ENCODE measurements around the gene GNA14. TPM values are rescaled to one million over a fixed set of nuclear protein-coding genes. Genes with fewer than 3 reads are reported as not detected.

Gene GNA14
- total RNA-seq, 1 experiment from 2014 or later = 0.15 TPM

DNA sequence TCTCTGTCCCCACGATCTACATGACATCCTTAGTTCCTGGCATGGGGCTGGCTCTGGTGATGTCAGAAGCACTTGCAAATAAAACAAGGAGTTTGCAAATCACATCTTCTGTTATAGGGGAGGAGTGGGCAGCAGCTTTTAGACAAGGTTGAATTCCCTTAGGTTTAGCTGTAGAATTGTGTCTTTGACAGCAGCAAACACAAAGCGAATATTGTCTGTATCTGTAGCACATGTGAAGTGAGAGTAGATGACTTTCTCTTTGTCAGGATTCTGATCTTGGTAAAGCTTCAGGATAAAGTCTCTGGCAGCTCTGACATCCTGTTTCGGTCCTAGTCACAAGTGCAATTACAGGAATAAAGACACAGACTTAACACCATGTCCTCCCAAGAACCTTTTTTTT is 224.3 kb downstream of the GNA14 start:
- intact Hi-C loops (cut with micrococcal nuclease; ENCODE audit: unreplicated experiment) (no loop called here), in situ Hi-C loops (cut with HindIII; ENCODE audit: low pct_unique_long_range_greater_than_20kb, low sequenced_read_pairs) (no loop called here)
- no peak for ATAC-seq
- H3K4me3 ChIP-seq (ENCODE audit: low read depth in 2 of 2, low read length in 2 of 2) = no peak overlapping the region
- TF ChIP-seq POLR2AphosphoS5 (IDR thresholded peaks at IDR 0.05; ENCODE audit: low read depth, low read length) (no peak), TCF7L2 (IDR thresholded peaks at IDR 0.05; ENCODE audit: low read depth, low read length) (no peak), SIN3A (IDR thresholded peaks at IDR 0.05; ENCODE audit: borderline replicate concordance, insufficient read depth, low read depth, low read length) (no peak)
- TF ChIP-seq, protein P1, sequence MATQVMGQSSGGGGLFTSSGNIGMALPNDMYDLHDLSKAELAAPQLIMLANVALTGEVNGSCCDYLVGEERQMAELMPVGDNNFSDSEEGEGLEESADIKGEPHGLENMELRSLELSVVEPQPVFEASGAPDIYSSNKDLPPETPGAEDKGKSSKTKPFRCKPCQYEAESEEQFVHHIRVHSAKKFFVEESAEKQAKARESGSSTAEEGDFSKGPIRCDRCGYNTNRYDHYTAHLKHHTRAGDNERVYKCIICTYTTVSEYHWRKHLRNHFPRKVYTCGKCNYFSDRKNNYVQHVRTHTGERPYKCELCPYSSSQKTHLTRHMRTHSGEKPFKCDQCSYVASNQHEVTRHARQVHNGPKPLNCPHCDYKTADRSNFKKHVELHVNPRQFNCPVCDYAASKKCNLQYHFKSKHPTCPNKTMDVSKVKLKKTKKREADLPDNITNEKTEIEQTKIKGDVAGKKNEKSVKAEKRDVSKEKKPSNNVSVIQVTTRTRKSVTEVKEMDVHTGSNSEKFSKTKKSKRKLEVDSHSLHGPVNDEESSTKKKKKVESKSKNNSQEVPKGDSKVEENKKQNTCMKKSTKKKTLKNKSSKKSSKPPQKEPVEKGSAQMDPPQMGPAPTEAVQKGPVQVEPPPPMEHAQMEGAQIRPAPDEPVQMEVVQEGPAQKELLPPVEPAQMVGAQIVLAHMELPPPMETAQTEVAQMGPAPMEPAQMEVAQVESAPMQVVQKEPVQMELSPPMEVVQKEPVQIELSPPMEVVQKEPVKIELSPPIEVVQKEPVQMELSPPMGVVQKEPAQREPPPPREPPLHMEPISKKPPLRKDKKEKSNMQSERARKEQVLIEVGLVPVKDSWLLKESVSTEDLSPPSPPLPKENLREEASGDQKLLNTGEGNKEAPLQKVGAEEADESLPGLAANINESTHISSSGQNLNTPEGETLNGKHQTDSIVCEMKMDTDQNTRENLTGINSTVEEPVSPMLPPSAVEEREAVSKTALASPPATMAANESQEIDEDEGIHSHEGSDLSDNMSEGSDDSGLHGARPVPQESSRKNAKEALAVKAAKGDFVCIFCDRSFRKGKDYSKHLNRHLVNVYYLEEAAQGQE (IDR thresholded peaks at IDR 0.05; ENCODE audit: insufficient read depth in 1 of 2, low read depth in 2 of 2, low read length in 1 of 2) = no peak
- TF ChIP-seq, protein P2, sequence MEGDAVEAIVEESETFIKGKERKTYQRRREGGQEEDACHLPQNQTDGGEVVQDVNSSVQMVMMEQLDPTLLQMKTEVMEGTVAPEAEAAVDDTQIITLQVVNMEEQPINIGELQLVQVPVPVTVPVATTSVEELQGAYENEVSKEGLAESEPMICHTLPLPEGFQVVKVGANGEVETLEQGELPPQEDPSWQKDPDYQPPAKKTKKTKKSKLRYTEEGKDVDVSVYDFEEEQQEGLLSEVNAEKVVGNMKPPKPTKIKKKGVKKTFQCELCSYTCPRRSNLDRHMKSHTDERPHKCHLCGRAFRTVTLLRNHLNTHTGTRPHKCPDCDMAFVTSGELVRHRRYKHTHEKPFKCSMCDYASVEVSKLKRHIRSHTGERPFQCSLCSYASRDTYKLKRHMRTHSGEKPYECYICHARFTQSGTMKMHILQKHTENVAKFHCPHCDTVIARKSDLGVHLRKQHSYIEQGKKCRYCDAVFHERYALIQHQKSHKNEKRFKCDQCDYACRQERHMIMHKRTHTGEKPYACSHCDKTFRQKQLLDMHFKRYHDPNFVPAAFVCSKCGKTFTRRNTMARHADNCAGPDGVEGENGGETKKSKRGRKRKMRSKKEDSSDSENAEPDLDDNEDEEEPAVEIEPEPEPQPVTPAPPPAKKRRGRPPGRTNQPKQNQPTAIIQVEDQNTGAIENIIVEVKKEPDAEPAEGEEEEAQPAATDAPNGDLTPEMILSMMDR (IDR thresholded peaks at IDR 0.05) = no peak
- H3K27me3 ChIP-seq (ENCODE audit: control insufficient read depth, insufficient read depth, low read length) = no peaks in the 10 kb centered on the region
- no peaks in the 10 kb centered on the region for H3K36me3 ChIP-seq (ENCODE audit: control insufficient read depth, insufficient read depth, low read length)
- ChIA-PET CTCF (no interaction called here), POLR2A (no interaction called here)
- no peak for DNase-seq (ENCODE audit: low read depth, low spot score)
- no TSS peak for BruUV-seq (replicated peaks)
- H3K27ac ChIP-seq (ENCODE audit: low read length) = no peak overlapping the region
- no peaks in the 10 kb centered on the region for H3K4me1 ChIP-seq (ENCODE audit: control insufficient read depth, insufficient read depth, low read length)
- H3K9me3 ChIP-seq (ENCODE audit: control insufficient read depth, insufficient read depth, low read depth, low read length) = no peaks in the 10 kb centered on the region

DNA sequence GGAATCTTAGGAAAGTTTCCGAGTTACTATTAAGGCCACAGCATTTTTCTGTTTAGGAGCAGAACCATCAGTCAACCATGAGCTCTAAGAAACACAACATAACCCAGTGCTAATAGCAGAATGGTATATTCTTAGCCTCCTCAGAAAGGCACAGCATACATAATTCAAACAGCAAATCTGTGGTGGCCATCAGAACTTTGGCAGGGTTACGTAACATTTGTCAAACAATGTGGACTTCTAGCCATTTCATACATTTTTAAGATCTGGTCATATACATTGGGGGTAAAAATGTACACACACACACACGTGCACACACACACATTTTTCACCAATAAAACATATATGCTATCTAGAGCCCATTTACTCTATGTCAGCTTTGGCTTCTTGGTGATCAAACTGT is 225.2 kb downstream of the GNA14 start:
- POLR2A ChIA-PET = no interaction called here
- in situ Hi-C loops (cut with HindIII; ENCODE audit: low pct_unique_long_range_greater_than_20kb, low sequenced_read_pairs) (no loop called here), intact Hi-C loops (cut with micrococcal nuclease; ENCODE audit: unreplicated experiment) (no loop called here)
- CTCF ChIA-PET = no interaction called here
- no peak for ATAC-seq
- no peak for TF ChIP-seq TCF7L2 (IDR thresholded peaks at IDR 0.05; ENCODE audit: low read depth, low read length)
- TF ChIP-seq POLR2AphosphoS5 (IDR thresholded peaks at IDR 0.05; ENCODE audit: low read depth, low read length) = no peak
- TF ChIP-seq, protein P2 (IDR thresholded peaks at IDR 0.05) = no peak
- TF ChIP-seq SIN3A (IDR thresholded peaks at IDR 0.05; ENCODE audit: borderline replicate concordance, insufficient read depth, low read depth, low read length) = no peak
- TF ChIP-seq, protein P1 (IDR thresholded peaks at IDR 0.05; ENCODE audit: insufficient read depth in 1 of 2, low read depth in 2 of 2, low read length in 1 of 2) = no peak
- Histone ChIP-seq H3K4me1 (ENCODE audit: control insufficient read depth, insufficient read depth, low read length) (no peaks in the 10 kb centered on the region), H3K9me3 (ENCODE audit: control insufficient read depth, insufficient read depth, low read depth, low read length) (no peaks in the 10 kb centered on the region), H3K36me3 (ENCODE audit: control insufficient read depth, insufficient read depth, low read length) (no peaks in the 10 kb centered on the region), H3K4me3 (ENCODE audit: low read depth in 2 of 2, low read length in 2 of 2) (no peak overlapping the region), H3K27ac (ENCODE audit: low read length) (no peak overlapping the region), H3K27me3 (ENCODE audit: control insufficient read depth, insufficient read depth, low read length) (no peaks in the 10 kb centered on the region)
- DNase-seq (ENCODE audit: low read depth, low spot score) = no peak
- no TSS peak for BruUV-seq (replicated peaks)

Measured in Panc1 (cell line).